ENCODE data around the gene DBNDD1. TPM values are rescaled to one million over a fixed set of nuclear protein-coding genes. Genes with fewer than 3 reads are reported as not detected.

The DBNDD1 gene
- polyA plus RNA-seq, 10 donors: 6.9 to 12.3 (median 8.4) TPM

DNA sequence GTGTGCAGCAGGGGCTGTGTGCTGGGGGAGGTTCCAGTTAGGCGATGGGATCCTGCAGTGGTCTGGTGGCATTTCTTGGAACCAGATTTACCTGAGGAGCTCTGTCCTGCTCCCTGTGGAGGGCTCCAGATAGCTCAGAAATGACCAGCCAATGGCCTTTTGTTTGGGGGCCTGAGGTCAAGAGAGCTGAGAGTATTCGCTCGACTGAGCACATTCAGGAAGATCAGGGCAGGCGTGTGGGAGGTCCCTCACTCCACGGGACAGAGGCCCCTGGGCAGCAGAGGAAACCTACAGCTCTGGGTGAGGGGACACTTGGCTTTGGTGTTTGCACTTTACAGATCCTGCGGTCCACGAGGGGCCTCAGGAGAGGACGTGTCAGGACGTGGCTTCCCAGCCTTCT, 52.5 kb downstream of the DBNDD1 start:
- no peak for DNase-seq

DNA sequence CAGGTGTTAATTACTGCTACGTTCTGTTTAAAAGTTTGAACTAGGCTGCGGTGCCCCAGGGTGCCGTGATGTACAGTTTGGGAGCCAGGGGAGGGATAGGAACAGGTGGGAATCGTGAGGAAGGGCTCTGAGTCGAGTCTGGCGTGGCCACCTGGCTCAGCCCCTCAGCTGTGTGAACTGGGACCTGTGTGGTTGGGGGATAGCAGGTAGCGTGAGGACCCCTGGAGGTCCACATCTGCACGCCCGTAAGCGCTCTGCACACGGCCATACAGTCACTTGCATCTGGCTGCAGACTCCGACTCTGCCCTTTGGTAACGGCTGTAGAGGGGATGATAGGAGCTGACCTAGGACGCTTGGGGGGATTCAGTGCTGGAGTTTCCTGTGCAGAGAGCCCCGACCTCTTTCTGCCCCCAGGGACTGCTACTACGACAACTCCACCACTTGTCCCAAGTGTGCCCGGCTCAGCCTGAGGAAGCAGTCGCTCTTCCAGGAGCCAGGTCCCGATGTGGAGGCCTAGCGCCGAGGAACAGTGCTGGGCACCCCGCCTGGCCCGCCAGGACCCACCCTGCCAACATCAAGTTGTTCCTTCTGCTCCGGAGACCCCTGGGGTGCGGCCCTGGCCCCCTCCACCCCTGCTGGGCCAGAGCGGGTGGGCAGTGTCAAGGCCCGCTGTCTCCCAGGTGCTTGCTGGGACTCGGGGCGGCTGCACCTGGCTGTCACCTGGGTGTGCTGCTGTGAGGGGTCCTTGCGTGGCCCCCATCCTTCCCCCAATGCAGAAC, 53.6 kb downstream of the DBNDD1 start:
- DNase-seq: no peak

DNA sequence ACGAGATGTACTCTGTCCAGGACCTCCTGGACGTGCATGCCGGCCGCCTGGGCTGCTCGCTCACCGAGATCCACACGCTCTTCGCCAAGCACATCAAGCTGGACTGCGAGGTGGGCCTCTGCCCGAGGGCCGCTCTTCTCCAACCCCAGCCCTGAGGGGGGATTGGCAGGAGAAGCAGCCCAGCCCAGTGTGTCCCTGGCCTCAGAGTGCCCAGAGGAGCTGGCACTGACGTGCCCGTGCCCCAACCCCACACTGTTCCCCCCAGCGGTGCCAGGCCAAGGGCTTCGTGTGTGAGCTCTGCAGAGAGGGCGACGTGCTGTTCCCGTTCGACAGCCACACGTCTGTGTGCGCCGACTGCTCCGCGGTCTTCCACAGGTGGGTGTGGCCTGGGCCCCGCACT, 55.1 kb downstream of the DBNDD1 start:
- no peak for DNase-seq

DNA sequence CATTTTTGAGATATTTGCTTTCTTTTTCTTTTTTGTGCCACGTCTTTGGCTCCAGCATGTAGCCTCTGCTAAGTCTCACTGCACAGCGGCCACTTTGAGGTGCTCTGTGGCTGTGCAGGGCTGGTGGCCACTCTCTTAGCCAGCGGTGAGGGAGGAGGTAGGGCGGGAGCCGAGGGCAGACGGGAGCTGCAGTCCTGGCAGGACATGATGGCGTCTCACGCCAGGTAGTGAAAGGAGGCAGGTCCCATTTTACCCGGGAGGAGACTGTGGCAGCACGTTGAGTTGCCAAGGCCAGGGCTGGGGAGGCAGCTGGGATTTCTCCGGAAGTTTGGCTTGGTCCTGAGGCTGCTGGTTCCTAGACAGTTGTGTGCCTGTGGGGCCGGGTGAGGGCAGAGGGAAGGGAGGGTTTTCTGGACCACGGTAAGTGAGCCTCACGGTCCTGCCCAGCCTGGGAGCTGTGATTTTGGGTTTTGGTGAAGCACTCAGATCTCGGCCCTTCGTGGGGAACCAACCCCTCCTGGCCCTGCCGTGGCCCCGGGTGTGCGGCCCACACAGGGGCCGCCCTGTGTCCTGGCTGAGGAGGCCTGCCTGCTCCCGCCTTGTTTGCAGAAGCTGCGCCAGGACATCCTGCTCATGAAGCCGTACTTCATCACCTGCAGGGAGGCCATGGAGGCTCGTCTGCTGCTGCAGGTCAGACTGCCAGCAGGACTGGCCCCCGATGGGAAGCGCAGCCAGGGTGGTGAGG, 56.3 kb downstream of the DBNDD1 start:
- no peak for DNase-seq

DNA sequence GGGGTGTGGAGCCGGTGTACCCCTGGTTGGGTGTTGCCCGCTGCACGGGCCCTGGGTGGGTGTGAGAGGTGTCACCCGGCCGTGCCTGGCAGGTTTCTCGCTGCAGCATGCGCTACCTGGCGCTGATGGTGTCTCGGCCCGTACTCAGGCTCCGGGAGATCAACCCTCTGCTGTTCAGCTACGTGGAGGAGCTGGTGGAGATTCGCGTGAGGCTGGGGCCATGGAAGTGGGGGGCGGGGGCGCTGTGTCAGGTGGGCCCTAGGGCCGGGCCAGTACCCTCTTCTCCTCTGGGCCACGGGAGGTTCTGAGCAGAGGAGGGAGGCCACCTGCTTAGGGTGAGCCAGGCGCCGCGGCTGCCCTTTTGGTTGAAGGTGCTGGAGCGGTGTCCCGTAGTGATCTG, 57.3 kb downstream of the DBNDD1 start:
- no peak for DNase-seq

DNA sequence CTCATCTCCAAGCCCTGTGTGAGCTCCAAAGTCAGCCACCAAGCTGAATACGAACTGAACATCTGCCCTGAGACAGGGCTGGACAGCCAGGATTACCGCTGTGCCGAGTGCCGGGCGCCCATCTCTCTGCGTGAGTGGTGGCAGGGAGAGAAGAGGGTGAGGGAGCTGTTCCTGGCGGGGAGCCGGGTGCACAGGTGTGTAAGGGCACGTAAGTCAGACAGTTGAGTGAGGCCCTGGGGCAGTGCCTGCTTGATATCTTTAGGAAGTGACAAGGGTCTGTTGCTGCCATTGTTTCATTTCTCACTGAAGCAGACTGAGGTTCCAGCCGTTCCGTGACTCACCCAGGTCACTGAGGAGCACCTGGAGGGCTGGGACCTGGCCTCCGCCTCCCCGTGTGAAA, 58.3 kb downstream of the DBNDD1 start:
- no peak for DNase-seq

DNA sequence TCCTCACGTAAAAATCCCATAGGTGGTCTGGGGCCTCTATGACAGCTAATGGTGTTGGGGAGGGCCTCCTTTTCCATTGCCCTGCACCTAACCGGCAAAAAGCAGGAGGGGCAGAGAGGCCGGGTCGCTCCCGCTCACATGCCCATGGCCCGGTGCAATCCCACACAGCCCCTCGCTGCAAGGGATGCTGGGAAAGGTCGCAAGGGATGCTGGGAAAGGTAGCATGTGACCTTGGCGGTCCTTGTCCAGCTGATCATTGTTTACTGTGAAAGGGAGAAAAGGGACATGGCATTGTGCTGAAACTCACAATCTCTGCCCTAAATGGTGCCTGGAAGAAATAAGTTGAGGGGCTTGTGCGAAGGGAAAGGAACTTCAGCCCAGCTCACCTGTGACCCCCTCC, 60.7 kb downstream of the DBNDD1 start:
- DNase-seq: no peak

DNA sequence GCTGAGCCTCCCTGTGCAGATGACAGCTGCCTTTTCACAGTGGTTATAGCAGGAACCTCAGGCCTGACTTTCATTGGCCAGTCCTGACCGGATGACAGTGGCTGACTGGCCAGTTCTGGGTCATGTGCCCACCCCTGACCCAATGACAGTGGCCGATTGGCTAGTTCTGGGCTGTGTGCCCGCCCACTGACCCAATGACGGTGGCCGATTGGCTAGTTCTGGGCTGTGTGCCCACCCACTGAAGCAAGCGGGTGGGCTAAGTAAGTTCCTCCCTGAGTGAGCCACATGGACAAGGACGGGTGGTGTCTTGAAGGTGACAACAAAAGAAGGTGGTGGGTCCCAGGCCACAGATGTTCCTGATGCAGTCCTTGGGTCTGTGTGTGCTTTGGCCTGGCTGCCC, 61.2 kb downstream of the DBNDD1 start:
- DNase-seq: peak; percentile 17 to 47 (median 19)

DNA sequence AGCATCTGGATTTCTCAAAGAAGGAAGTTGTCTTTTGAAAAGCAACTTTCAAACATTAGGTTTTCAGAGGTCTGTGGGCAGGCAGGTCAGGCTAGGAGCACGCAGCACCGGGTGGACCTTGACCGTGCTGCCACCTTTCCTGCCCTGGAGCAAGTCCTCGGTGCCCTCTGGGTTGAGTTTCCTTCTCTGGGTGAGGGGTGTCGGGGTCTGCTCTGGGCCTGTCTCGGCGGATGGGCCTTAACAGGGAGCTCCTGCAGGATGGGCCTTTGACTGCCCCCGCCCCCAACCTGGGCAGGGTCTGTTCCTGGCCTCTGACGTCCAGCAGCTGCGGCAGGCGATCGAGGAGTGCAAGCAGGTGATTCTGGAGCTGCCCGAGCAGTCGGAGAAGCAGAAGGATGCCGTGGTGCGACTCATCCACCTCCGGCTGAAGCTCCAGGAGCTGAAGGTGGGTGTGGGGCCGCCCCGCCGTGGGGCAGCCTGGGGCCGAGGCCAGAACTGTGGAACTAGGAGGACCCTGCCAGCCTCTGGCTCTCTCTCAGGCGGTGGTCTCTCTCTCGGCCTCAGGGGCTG, 62.0 kb downstream of the DBNDD1 start:
- DNase-seq: no peak

DNA sequence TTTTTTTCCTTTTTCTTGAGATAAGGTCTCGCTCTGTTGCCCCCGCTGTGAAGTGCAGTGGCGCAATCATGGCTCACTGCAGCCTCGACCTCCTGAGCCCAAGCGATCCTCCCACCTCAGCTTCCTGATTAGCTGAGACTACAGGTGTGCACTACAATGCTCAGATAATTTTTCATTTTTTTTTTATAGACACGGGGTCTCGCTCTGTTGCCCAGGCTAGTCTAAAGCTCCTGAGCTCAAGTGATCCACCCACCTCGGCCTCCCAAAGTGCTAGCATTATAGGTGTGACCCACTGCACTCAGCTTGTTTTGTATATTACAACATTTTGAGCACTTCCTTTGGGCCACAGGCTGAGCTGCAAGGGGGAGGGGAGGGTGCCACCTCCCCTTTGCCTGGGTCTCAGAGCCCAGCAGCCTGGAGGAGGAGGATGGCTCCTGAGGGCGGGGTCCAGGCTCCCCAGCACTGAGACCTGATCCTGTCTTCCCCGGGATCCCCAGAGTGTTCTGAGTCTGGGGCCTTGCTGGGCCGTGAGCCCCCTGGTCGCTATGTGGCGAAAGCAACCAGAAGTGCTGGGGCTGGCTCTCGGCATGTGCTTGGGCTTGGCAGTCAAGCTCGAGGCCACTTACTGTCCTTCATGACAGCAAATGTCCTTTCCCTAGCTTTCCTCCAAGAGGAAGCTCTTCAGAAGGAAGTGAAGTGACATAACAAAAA, 62.6 kb downstream of the DBNDD1 start:
- no peak for DNase-seq

DNA sequence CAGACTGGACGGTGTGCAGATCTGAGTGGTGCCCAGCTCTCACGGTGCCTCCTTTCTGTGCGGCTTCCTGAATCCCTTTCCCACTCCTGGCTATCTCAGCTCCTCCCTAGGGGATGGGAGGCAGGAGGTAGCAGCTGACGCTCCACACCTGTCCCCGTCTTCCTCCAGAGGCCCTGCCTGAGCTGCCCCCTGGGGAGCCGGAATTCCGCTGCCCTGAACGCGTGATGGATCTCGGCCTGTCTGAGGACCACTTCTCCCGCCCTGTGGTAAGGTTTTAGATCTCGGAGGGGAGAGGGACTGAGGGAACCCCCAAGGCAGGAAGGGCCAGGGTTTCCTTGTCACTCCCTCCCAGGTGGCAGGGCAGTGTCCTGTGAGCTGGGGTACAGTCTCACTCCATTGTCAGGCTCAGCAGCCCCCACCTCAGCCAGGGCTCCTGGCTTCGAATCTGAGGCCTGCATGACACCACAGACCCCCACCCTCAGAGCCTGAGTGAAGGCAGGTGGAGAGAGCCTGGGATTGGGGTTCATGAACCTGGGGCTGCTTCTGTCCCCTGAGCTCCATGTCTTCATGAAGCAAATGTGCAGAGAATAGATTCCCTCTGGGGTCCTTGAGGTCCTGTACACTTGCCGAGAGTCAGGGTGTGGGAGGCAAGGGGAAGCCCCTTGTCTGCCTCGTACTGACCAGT, 64.1 kb downstream of the DBNDD1 start:
- no peak for DNase-seq

Other genes with a start within 250 kb of the DBNDD1 start
- gene FANCA, start 202.8 kb downstream of the DBNDD1 start, polyA plus RNA-seq (ENCODE audit: insufficient read length in 10 of 10): 10 to 100 TPM; 11.3 to 21.8 (median 14.8) TPM
- 1 to 10 TPM; 1.6 to 4.9 (median 2.7) TPM for gene SPIRE2, start 191.0 kb downstream of the DBNDD1 start, polyA plus RNA-seq (ENCODE audit: insufficient read length in 10 of 10)
- 100 to 1,000 TPM in 5 of 10 donors, 10 to 100 TPM in 5; 83.4 to 121 (median 99.3) TPM for gene TCF25, start 145.9 kb downstream of the DBNDD1 start, polyA plus RNA-seq (ENCODE audit: insufficient read length in 10 of 10)
- gene MC1R, start 100.6 kb downstream of the DBNDD1 start, polyA plus RNA-seq (ENCODE audit: insufficient read length in 10 of 10): 1 to 10 TPM in 9 of 10 donors, under 1 TPM in 1; 0.90 to 3.0 (median 1.8) TPM
- 10 to 100 TPM in 3 of 10 donors, 1 to 10 TPM in 7; 4.5 to 14.5 (median 8.7) TPM for gene TUBB3, start 96.1 kb downstream of the DBNDD1 start, polyA plus RNA-seq (ENCODE audit: insufficient read length in 10 of 10)
- 10 to 100 TPM; 24.1 to 40.4 (median 32.2) TPM for gene DEF8, start 70.7 kb downstream of the DBNDD1 start, polyA plus RNA-seq (ENCODE audit: insufficient read length in 10 of 10)
- under 1 TPM in 2 of 10 donors, not detected in 8; 0.11 to 0.14 TPM for gene PRDM7, start 57.9 kb upstream of the DBNDD1 start, polyA plus RNA-seq (ENCODE audit: insufficient read length in 10 of 10)